ENCODE measurements around the gene HBZ. TPM values are rescaled to one million over a fixed set of nuclear protein-coding genes. Genes with fewer than 3 reads are reported as not detected.
A peak's percentile ranks its signal among the peaks of the same experiment; 100 is the strongest.

HBZ gene
- total RNA-seq, 2 donors from 2014 or later = not detected

GRCh38 chr16:130533-131173 lies 21.8 kb upstream of the HBZ start:
- intact Hi-C loops (cut with DNase I) = no loop called here
- no peaks in the 10 kb centered on the region for H3K9me3 ChIP-seq
- DNase-seq (no peak), ATAC-seq (no peak)
- 82 to 86% methylated on average over 15 of the region's 15 CpGs for WGBS, 2 donors
- H3K27me3 ChIP-seq = no peaks in the 10 kb centered on the region
- no peaks in the 10 kb centered on the region for H3K4me1 ChIP-seq
- no peak for TF ChIP-seq CTCF (IDR thresholded peaks at IDR 0.05)
- TF ChIP-seq POLR2A (IDR thresholded peaks at IDR 0.05) = no peak
- no peak overlapping the region for H3K4me3 ChIP-seq
- H3K27ac ChIP-seq = no peak overlapping the region
- H3K36me3 ChIP-seq (replicated peaks in 1 of 2; ENCODE audit: insufficient read depth in 1 of 2, low read depth in 2 of 2) = no peaks in the 10 kb centered on the region

- ATAC-seq = no peak
- H3K27ac ChIP-seq = no peak overlapping the region
- no peak overlapping the region for H3K4me3 ChIP-seq
- WGBS, 2 donors = 86 to 92% methylated on average over 7 of the region's 7 CpGs
- H3K9me3 ChIP-seq = no peaks in the 10 kb centered on the region
- TF ChIP-seq CTCF (IDR thresholded peaks at IDR 0.05) = no peak
- TF ChIP-seq POLR2A (IDR thresholded peaks at IDR 0.05) = no peak
- intact Hi-C loops (cut with DNase I) = no loop called here
- peaks cover 2% of the 10 kb centered on the region for H3K4me1 ChIP-seq
- H3K27me3 ChIP-seq = no peaks in the 10 kb centered on the region
- no peak for DNase-seq
- no peaks in the 10 kb centered on the region for H3K36me3 ChIP-seq (replicated peaks in 1 of 2; ENCODE audit: insufficient read depth in 1 of 2, low read depth in 2 of 2)
Measured at GRCh38 chr16:132120-132519, 20.3 kb upstream of the HBZ start.

- no peak for DNase-seq
- 80 to 89% methylated on average over 2 of the region's 2 CpGs for whole genome bisulfite sequencing, 2 donors
- Histone ChIP-seq H3K9me3 (no peaks in the 10 kb centered on the region), H3K4me3 (no peak overlapping the region), H3K27me3 (no peaks in the 10 kb centered on the region), H3K4me1 (peaks cover 7% of the 10 kb centered on the region), H3K36me3 (replicated peaks in 1 of 2; ENCODE audit: insufficient read depth in 1 of 2, low read depth in 2 of 2) (no peaks in the 10 kb centered on the region), H3K27ac (no peak overlapping the region)
- TF ChIP-seq CTCF (IDR thresholded peaks at IDR 0.05) (no peak), POLR2A (IDR thresholded peaks at IDR 0.05) (no peak)
- intact Hi-C loops (cut with DNase I) = no loop called here
- no peak for ATAC-seq
Measured at GRCh38 chr16:133716-134115, 18.7 kb upstream of the HBZ start.

GRCh38 chr16:138049-138417 lies 14.4 kb upstream of the HBZ start:
- Histone ChIP-seq H3K4me1 (peaks cover 14% of the 10 kb centered on the region), H3K27ac (peak overlapping the region in 3 of 4 donors; percentile 55 to 66 (median 65)), H3K36me3 (replicated peaks in 1 of 2; ENCODE audit: insufficient read depth in 1 of 2, low read depth in 2 of 2) (no peaks in the 10 kb centered on the region), H3K9me3 (no peaks in the 10 kb centered on the region), H3K27me3 (no peaks in the 10 kb centered on the region), H3K4me3 (peak overlapping the region; percentile 23 to 81)
- TF ChIP-seq CTCF (IDR thresholded peaks at IDR 0.05) (no peak), POLR2A (IDR thresholded peaks at IDR 0.05) (no peak)
- DNase-seq (peak in 3 of 4 donors; percentile 4 to 28 (median 11)), ATAC-seq (no peak)
- 1% methylated on average over 17 to 19 of the region's 30 CpGs for WGBS, 2 donors
- intact Hi-C loops (cut with DNase I) = no loop called here

- intact Hi-C loops (cut with DNase I) = no loop called here
- no peaks in the 10 kb centered on the region for H3K36me3 ChIP-seq (replicated peaks in 1 of 2; ENCODE audit: insufficient read depth in 1 of 2, low read depth in 2 of 2)
- TF ChIP-seq POLR2A (IDR thresholded peaks at IDR 0.05) (no peak), CTCF (IDR thresholded peaks at IDR 0.05) (no peak)
- WGBS, 2 donors = 67% methylated on average over 10 of the region's 10 CpGs
- DNase-seq (no peak), ATAC-seq (no peak)
- no peaks in the 10 kb centered on the region for H3K27me3 ChIP-seq
- peaks cover 14% of the 10 kb centered on the region for H3K4me1 ChIP-seq
- H3K27ac ChIP-seq = no peak overlapping the region
- H3K4me3 ChIP-seq = no peak overlapping the region
- H3K9me3 ChIP-seq = no peaks in the 10 kb centered on the region
Measured at GRCh38 chr16:140175-140857, 12.1 kb upstream of the HBZ start.
